PC-9 (cell line): ENCODE results near the gene HSD17B13.
"Not testable (repeated sequence)": the region's sequence is repeated elsewhere in the genome, so short reads cannot be mapped to it uniquely, and the experiment has no call there.

ENCODE experiments used
- CTCF ChIP-seq: fragments of 200-600 bp; sonication (generic); conservative IDR thresholded peaks from 2 replicates; pipeline ENCODE4 v1.6.1; 2017; ENCODE audit warnings: mixed run types, antibody characterized with exemption, mild to moderate bottlenecking, moderate library complexity
- EZH2 ChIP-seq: fragments of 200-600 bp; sonication (generic); IDR thresholded peaks from 2 replicates; pipeline ENCODE4 v1.8.0; 2017; ENCODE audit warnings: antibody characterized with exemption, low read depth

- not testable (repeated sequence) for TF ChIP-seq CTCF, EZH2
Measured at GRCh38 chr4:87315000-87315399, 7.7 kb downstream of the HSD17B13 start.
